ENCODE measurements around the gene KAZN. TPM values are rescaled to one million over a fixed set of nuclear protein-coding genes. Genes with fewer than 3 reads are reported as not detected.

KAZN gene
- total and polyA plus RNA-seq, 9 donors, result 10.1 to 56.4 (median 27.9) TPM

DNA sequence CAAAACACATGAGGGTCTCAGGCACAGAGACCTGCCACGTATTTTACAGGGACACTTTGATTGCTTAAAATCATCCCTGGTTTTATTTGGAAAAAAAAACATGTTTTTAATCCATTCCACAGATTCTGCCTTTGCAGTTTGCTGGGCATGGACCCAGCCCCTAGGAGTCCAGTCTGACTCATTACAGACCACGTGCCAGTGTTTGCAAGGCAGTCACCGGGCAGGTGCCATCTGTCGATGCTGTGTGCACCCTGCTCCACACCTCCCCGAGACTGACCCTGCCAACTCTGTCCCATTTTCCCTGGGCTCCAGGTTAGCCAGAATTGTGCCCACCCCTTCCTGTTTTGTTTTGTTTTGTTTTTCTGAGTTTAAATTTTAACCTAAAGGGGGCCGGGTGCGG is 406.6 kb downstream of the KAZN start:
- DNase-seq, result no peak
- H3K27me3 ChIP-seq, result no peaks in the 10 kb centered on the region
- WGBS, 3 donors, result 59 to 84% (median 73%) methylated on average over 7 of the region's 7 CpGs
- no peaks in the 10 kb centered on the region for H3K9me3 ChIP-seq
- TF ChIP-seq, protein P1, sequence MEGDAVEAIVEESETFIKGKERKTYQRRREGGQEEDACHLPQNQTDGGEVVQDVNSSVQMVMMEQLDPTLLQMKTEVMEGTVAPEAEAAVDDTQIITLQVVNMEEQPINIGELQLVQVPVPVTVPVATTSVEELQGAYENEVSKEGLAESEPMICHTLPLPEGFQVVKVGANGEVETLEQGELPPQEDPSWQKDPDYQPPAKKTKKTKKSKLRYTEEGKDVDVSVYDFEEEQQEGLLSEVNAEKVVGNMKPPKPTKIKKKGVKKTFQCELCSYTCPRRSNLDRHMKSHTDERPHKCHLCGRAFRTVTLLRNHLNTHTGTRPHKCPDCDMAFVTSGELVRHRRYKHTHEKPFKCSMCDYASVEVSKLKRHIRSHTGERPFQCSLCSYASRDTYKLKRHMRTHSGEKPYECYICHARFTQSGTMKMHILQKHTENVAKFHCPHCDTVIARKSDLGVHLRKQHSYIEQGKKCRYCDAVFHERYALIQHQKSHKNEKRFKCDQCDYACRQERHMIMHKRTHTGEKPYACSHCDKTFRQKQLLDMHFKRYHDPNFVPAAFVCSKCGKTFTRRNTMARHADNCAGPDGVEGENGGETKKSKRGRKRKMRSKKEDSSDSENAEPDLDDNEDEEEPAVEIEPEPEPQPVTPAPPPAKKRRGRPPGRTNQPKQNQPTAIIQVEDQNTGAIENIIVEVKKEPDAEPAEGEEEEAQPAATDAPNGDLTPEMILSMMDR (IDR thresholded peaks at IDR 0.05), result no peak
- TF ChIP-seq EP300 (IDR thresholded peaks at IDR 0.05), result no peak
- no peak for TF ChIP-seq POLR2A (IDR thresholded peaks at IDR 0.05)
- H3K4me1 ChIP-seq (ENCODE audit: insufficient read depth), result peaks cover 16% of the 10 kb centered on the region
- H3K27ac ChIP-seq, result no peak overlapping the region
- intact Hi-C loops (cut with DNase I), result no loop called here
- H3K4me3 ChIP-seq, result no peak overlapping the region
- no peaks in the 10 kb centered on the region for H3K36me3 ChIP-seq

DNA sequence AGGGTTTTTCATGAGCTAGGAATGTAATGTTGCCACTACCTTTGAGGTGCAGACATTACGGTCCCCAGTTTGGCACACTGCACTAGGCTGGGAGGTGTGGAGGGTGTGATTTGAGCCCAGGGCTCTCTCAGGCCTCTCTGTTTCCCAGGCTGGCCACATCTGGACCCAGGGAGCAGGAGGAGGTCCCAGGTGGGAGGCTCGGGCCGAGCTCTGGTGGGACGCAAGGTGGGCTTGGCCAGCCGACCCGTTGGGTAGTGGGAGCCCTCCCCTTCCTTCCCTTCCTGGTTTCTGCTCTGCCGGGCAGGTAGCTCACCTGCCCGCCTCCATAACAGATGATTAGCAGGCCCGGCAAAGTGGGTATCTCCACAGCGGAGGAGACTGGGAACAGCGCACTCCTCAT is 408.9 kb downstream of the KAZN start:
- Histone ChIP-seq H3K9me3 (no peaks in the 10 kb centered on the region), H3K36me3 (no peaks in the 10 kb centered on the region), H3K4me3 (no peak overlapping the region), H3K27ac (no peak overlapping the region), H3K27me3 (no peaks in the 10 kb centered on the region), H3K4me1 (ENCODE audit: insufficient read depth) (peaks cover 16% of the 10 kb centered on the region)
- TF ChIP-seq POLR2A (IDR thresholded peaks at IDR 0.05), result no peak
- TF ChIP-seq EP300 (IDR thresholded peaks at IDR 0.05), result no peak
- TF ChIP-seq, protein P1 (IDR thresholded peaks at IDR 0.05), result no peak
- WGBS, 3 donors, result 70 to 78% (median 75%) methylated on average over 11 of the region's 11 CpGs
- intact Hi-C loops (cut with DNase I), result no loop called here
- no peak for DNase-seq

DNA sequence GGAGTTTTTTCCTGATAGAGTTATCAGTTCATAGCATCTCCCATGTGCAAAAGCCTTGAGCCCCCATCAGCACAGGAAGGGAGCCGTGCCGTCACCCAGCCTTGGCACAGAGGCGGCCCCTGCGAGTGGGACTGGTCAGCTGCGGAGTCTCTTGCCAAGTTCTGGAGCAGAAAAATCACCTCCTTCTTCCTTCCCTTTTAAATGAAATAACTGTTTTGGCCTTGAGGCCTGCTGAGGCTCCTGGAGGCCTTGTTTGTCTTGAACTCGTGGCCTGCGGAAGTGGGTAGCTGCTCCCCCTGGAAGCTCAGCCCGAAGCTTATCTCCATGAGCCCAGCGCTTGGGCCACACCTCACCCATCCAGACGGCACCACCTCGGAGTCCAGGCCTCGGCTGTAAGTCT is 409.4 kb downstream of the KAZN start:
- H3K4me3 ChIP-seq, result no peak overlapping the region
- intact Hi-C loops (cut with DNase I), result no loop called here
- TF ChIP-seq, protein P1 (IDR thresholded peaks at IDR 0.05), result no peak
- TF ChIP-seq POLR2A (IDR thresholded peaks at IDR 0.05) (no peak), EP300 (IDR thresholded peaks at IDR 0.05) (no peak)
- 5 to 28% (median 17%) methylated on average over 12 of the region's 12 CpGs for WGBS, 3 donors
- no peaks in the 10 kb centered on the region for H3K27me3 ChIP-seq
- H3K36me3 ChIP-seq, result no peaks in the 10 kb centered on the region
- H3K4me1 ChIP-seq (ENCODE audit: insufficient read depth), result peaks cover 16% of the 10 kb centered on the region
- DNase-seq, result peak in 1 of 5 donors; percentile 27
- no peak overlapping the region for H3K27ac ChIP-seq
- H3K9me3 ChIP-seq, result no peaks in the 10 kb centered on the region

DNA sequence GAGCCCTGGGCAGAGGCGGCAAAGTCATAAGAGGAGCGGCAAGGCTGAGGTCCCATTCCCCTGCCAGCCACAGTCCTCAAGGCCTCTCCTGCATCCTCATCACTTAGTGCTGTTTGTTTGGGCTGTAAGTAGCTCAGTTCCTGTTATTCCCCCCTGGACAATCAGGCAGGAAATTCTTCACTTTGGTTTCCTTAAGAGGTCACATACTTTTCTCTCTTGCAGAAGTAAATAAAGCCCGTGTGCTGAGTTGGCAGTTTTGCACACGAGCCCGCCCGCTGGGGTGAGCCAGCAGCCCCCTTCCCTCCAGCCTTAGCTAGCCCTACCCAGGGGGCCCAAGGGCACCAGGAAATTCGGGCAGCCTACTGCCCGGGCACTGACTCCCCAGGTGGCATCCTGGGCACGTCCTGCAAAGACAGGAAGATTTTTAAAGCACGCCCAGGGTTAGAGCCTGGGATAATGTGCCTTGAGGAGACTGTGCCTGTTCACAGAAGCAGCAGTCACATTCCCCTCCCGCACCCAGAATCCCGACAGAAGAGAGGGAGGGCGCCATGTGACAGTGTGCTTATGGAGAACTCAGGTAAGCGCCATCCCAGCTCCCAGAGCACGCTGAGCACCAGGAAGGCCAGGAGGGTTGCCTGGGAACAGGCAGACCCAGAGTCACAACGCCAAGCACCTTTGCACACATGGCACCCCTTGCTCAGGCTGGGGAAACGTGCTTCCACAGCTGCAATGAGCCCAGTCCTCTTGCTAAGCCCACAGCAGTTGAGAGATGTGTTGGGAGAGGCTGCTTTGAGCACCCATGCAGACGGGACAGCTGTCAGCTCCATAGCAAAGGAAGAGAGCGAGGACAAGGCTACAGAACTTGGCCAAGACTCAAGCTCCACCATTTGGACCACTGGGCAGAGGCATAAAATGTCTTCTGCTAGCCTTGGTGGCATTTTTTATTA is 410.6 kb downstream of the KAZN start:
- H3K4me3 ChIP-seq, result no peak overlapping the region
- H3K9me3 ChIP-seq, result no peaks in the 10 kb centered on the region
- intact Hi-C loops (cut with DNase I), result no loop called here
- H3K27me3 ChIP-seq, result no peaks in the 10 kb centered on the region
- peaks cover 16% of the 10 kb centered on the region for H3K4me1 ChIP-seq (ENCODE audit: insufficient read depth)
- TF ChIP-seq, protein P1 (IDR thresholded peaks at IDR 0.05), result no peak
- TF ChIP-seq POLR2A (IDR thresholded peaks at IDR 0.05) (no peak), EP300 (IDR thresholded peaks at IDR 0.05) (no peak)
- no peaks in the 10 kb centered on the region for H3K36me3 ChIP-seq
- no peak for DNase-seq
- WGBS, 3 donors, result 46 to 54% (median 51%) methylated on average over 16 to 19 of the region's 19 CpGs
- no peak overlapping the region for H3K27ac ChIP-seq
